ENCODE measurements around the gene COL2A1.

DNA sequence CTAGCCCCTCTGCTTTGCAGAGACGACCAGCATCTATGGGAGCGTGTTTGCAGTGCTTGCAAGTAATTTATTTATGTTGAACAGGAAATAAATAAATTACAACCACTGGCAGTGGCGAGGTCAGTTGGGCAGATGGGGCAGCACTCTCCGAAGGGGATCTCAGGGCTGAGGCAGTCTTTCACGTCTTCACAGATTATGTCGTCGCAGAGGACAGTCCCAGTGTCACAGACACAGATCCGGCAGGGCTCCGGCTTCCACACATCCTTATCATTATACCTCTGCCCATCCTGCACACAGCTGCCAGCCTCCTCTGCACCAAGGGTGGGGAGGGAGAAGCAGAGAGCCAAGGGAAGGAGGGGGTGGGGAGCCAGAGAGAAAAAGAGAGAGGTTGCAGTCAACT is 4.5 kb downstream of the COL2A1 start:
- TF ChIP-seq POLR2A (IDR thresholded peaks at IDR 0.05) (no peak), POLR2AphosphoS5 (IDR thresholded peaks at IDR 0.05) (no peak)
- TF ChIP-seq, protein P1, sequence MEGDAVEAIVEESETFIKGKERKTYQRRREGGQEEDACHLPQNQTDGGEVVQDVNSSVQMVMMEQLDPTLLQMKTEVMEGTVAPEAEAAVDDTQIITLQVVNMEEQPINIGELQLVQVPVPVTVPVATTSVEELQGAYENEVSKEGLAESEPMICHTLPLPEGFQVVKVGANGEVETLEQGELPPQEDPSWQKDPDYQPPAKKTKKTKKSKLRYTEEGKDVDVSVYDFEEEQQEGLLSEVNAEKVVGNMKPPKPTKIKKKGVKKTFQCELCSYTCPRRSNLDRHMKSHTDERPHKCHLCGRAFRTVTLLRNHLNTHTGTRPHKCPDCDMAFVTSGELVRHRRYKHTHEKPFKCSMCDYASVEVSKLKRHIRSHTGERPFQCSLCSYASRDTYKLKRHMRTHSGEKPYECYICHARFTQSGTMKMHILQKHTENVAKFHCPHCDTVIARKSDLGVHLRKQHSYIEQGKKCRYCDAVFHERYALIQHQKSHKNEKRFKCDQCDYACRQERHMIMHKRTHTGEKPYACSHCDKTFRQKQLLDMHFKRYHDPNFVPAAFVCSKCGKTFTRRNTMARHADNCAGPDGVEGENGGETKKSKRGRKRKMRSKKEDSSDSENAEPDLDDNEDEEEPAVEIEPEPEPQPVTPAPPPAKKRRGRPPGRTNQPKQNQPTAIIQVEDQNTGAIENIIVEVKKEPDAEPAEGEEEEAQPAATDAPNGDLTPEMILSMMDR (IDR thresholded peaks at IDR 0.05): no peak
